Astrocyte (in vitro differentiated cells and primary cell): ENCODE results near the gene OSBPL1A.

ENCODE experiments used
- EZH2 ChIP-seq: IDR thresholded peaks from 2 replicates; pipeline ENCODE4 v1.6.1; 2012; ENCODE audit warnings: mild to moderate bottlenecking, low read length, inconsistent platforms; ENCODE audit not compliant: insufficient read depth
- TF ChIP-seq, protein P1 (sequence below): IDR thresholded peaks from 2 replicates; pipeline ENCODE4 v1.5.1; 2011; ENCODE audit warnings: low read depth, mild to moderate bottlenecking, inconsistent platforms, low read length, moderate library complexity; ENCODE audit not compliant: insufficient read depth

DNA sequence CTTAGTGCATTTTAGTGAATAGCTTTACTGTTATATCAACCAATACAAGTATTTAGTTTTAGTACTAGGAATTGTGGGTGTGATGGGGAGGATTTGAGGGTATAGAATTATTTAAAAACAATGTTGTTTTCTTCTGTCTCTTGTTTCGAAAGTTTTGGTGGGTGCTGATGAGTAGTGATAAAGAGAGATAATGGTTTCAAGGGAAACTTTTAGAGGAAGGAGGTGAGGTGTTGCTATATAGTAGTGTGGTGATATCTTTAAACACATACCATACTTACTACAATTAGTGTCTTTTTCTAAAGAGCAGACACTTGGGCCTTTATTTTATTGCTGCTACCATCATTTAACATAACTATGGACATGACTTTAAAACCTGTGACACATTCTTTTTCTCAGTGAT is 39.3 kb upstream of the OSBPL1A start:
- TF ChIP-seq, protein P1, sequence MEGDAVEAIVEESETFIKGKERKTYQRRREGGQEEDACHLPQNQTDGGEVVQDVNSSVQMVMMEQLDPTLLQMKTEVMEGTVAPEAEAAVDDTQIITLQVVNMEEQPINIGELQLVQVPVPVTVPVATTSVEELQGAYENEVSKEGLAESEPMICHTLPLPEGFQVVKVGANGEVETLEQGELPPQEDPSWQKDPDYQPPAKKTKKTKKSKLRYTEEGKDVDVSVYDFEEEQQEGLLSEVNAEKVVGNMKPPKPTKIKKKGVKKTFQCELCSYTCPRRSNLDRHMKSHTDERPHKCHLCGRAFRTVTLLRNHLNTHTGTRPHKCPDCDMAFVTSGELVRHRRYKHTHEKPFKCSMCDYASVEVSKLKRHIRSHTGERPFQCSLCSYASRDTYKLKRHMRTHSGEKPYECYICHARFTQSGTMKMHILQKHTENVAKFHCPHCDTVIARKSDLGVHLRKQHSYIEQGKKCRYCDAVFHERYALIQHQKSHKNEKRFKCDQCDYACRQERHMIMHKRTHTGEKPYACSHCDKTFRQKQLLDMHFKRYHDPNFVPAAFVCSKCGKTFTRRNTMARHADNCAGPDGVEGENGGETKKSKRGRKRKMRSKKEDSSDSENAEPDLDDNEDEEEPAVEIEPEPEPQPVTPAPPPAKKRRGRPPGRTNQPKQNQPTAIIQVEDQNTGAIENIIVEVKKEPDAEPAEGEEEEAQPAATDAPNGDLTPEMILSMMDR = no peak
- no peak for TF ChIP-seq EZH2
